ENCODE results near the gene CGGBP1. TPM values are rescaled to one million over a fixed set of nuclear protein-coding genes. Genes with fewer than 3 reads are reported as not detected.

Gene CGGBP1
- total RNA-seq, 1 donor from 2014 or later, result 59.5 TPM

DNA sequence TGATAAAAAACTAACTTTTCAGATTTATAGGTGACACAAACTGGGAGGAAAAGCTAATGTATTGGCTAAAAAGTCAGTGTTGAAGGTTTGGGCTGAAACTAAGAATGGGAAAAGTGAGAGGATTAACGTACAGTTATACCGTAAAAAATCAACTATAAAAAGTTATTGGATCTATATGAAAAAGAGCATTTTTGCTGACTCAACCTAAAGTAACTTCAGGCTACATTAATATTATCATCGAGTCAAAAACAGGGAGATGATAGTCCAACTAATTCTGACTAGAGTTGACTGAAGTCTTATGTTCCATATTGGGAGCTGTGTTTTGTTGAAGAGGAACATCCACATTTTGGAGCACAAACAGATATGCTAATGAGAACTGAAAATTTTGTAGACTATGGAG is 20.1 kb upstream of the CGGBP1 start:
- Histone ChIP-seq H2AFZ (ENCODE audit: low read depth, low read length) (no peak overlapping the region), H4K20me1 (ENCODE audit: insufficient read depth, low read length) (peaks cover 48% of the 10 kb centered on the region), H3K4me2 (ENCODE audit: low read length) (no peak overlapping the region), H3K4me3 (ENCODE audit: insufficient read depth, low read depth, low read length) (no peak overlapping the region), H3K36me3 (ENCODE audit: insufficient read depth, low read length) (no peaks in the 10 kb centered on the region), H3K27me3 (ENCODE audit: insufficient read depth, low read length) (no peaks in the 10 kb centered on the region), H3K79me2 (ENCODE audit: insufficient read depth, low read length) (peaks cover 94% of the 10 kb centered on the region), H3K9ac (ENCODE audit: low read length) (no peak overlapping the region), H3K9me3 (ENCODE audit: insufficient read depth, low read depth, low read length) (no peaks in the 10 kb centered on the region), H3K4me1 (ENCODE audit: insufficient read depth, low read length) (no peaks in the 10 kb centered on the region), H3K27ac (ENCODE audit: low read depth, low read length) (no peak overlapping the region)
- H3K27me3 Mint-ChIP-seq (ENCODE audit: low read depth, unreplicated experiment), result no peaks in the 10 kb centered on the region
- no peak overlapping the region for H3K4me3 Mint-ChIP-seq (ENCODE audit: unreplicated experiment)
- peaks cover 3% of the 10 kb centered on the region for H3K9me3 Mint-ChIP-seq (ENCODE audit: unreplicated experiment)
- H3K27ac Mint-ChIP-seq (ENCODE audit: unreplicated experiment), result no peak overlapping the region
- no peaks in the 10 kb centered on the region for H3K4me1 Mint-ChIP-seq (ENCODE audit: low read depth, unreplicated experiment)
- DNase-seq (ENCODE audit: low read depth) (no peak), FAIRE-seq (no peak)
- no peak for TF ChIP-seq EZH2 (IDR thresholded peaks at IDR 0.05; ENCODE audit: insufficient read depth, low read length)
- TF ChIP-seq, protein P1, sequence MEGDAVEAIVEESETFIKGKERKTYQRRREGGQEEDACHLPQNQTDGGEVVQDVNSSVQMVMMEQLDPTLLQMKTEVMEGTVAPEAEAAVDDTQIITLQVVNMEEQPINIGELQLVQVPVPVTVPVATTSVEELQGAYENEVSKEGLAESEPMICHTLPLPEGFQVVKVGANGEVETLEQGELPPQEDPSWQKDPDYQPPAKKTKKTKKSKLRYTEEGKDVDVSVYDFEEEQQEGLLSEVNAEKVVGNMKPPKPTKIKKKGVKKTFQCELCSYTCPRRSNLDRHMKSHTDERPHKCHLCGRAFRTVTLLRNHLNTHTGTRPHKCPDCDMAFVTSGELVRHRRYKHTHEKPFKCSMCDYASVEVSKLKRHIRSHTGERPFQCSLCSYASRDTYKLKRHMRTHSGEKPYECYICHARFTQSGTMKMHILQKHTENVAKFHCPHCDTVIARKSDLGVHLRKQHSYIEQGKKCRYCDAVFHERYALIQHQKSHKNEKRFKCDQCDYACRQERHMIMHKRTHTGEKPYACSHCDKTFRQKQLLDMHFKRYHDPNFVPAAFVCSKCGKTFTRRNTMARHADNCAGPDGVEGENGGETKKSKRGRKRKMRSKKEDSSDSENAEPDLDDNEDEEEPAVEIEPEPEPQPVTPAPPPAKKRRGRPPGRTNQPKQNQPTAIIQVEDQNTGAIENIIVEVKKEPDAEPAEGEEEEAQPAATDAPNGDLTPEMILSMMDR (IDR thresholded peaks at IDR 0.05; ENCODE audit: insufficient read depth, low read depth, low read length), result no peak
- no peaks in the 10 kb centered on the region for H3K36me3 Mint-ChIP-seq (ENCODE audit: low read depth, unreplicated experiment)

DNA sequence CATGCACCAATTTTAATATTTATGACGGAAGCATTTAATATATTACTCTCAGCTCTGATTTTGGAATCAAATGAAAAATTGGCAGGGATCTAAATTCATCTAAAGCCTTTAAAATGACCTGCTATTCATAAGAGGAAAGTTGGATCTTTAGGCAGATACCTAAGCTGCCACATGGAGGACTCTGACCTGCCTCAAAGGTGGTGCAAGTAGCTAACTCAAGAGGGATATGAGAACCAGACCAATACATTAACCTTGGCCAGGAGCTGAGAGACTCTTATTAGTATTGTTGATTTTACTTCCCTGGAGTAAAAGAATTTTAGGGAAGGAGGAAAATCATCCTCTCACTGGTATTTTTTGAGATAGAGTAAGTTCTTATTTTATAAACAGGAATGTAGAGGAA is 17.9 kb upstream of the CGGBP1 start:
- H3K27ac ChIP-seq (ENCODE audit: low read depth, low read length), result no peak overlapping the region
- no peak for FAIRE-seq

DNA sequence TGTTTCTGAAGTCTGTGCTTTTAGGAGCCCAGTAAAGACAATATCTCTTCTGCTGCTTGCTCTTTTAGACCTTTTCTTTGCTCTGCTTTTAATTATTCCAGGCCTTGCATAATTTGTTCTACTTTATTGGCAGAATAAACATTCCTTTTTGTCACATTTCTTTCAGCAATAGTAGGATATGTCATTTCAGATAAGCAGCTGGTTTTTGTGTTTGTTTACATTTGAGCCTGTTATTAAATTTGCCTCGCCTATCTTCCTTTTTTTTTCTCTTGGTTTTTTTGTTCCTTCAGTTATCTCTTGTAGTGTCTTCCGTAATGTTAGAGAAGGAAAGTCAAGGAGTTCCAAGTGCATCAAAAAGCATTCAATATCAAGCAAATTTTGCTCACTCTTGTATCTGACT is 16.7 kb upstream of the CGGBP1 start:
- Histone ChIP-seq H4K20me1 (ENCODE audit: insufficient read depth, low read length) (peaks cover 48% of the 10 kb centered on the region), H3K9me3 (ENCODE audit: insufficient read depth, low read depth, low read length) (peaks cover 4% of the 10 kb centered on the region), H3K4me2 (ENCODE audit: low read length) (no peak overlapping the region), H3K27ac (ENCODE audit: low read depth, low read length) (no peak overlapping the region), H3K4me1 (ENCODE audit: insufficient read depth, low read length) (no peaks in the 10 kb centered on the region), H3K9ac (ENCODE audit: low read length) (no peak overlapping the region), H3K79me2 (ENCODE audit: insufficient read depth, low read length) (peaks cover 90% of the 10 kb centered on the region), H3K4me3 (ENCODE audit: insufficient read depth, low read depth, low read length) (no peak overlapping the region), H3K27me3 (ENCODE audit: insufficient read depth, low read length) (no peaks in the 10 kb centered on the region), H3K36me3 (ENCODE audit: insufficient read depth, low read length) (no peaks in the 10 kb centered on the region), H2AFZ (ENCODE audit: low read depth, low read length) (no peak overlapping the region)
- FAIRE-seq, result no peak
- Mint-ChIP-seq H3K36me3 (ENCODE audit: low read depth, unreplicated experiment) (no peaks in the 10 kb centered on the region), H3K27me3 (ENCODE audit: low read depth, unreplicated experiment) (no peaks in the 10 kb centered on the region), H3K9me3 (ENCODE audit: unreplicated experiment) (no peaks in the 10 kb centered on the region), H3K4me1 (ENCODE audit: low read depth, unreplicated experiment) (no peaks in the 10 kb centered on the region), H3K27ac (ENCODE audit: unreplicated experiment) (no peak overlapping the region), H3K4me3 (ENCODE audit: unreplicated experiment) (no peak overlapping the region)
- DNase-seq (ENCODE audit: low read depth), result no peak
- no peak for TF ChIP-seq EZH2 (IDR thresholded peaks at IDR 0.05; ENCODE audit: insufficient read depth, low read length)
- TF ChIP-seq, protein P1 (IDR thresholded peaks at IDR 0.05; ENCODE audit: insufficient read depth, low read depth, low read length), result no peak

More for the DNA sequence above, 17.9 kb upstream of the CGGBP1 start:
- H3K9me3 ChIP-seq (ENCODE audit: insufficient read depth, low read depth, low read length), result peaks cover 4% of the 10 kb centered on the region
- TF ChIP-seq EZH2 (IDR thresholded peaks at IDR 0.05; ENCODE audit: insufficient read depth, low read length), result no peak
- TF ChIP-seq, protein P1 (IDR thresholded peaks at IDR 0.05; ENCODE audit: insufficient read depth, low read depth, low read length), result no peak
- no peaks in the 10 kb centered on the region for H3K27me3 Mint-ChIP-seq (ENCODE audit: low read depth, unreplicated experiment)
- H3K4me1 ChIP-seq (ENCODE audit: insufficient read depth, low read length), result no peaks in the 10 kb centered on the region
- H3K4me3 ChIP-seq (ENCODE audit: insufficient read depth, low read depth, low read length), result no peak overlapping the region
- no peak overlapping the region for H2AFZ ChIP-seq (ENCODE audit: low read depth, low read length)
- no peak overlapping the region for H3K27ac Mint-ChIP-seq (ENCODE audit: unreplicated experiment)
- H3K36me3 ChIP-seq (ENCODE audit: insufficient read depth, low read length), result no peaks in the 10 kb centered on the region
- no peaks in the 10 kb centered on the region for H3K36me3 Mint-ChIP-seq (ENCODE audit: low read depth, unreplicated experiment)
- H3K4me1 Mint-ChIP-seq (ENCODE audit: low read depth, unreplicated experiment), result no peaks in the 10 kb centered on the region
- H3K9me3 Mint-ChIP-seq (ENCODE audit: unreplicated experiment), result no peaks in the 10 kb centered on the region
- H3K4me2 ChIP-seq (ENCODE audit: low read length), result no peak overlapping the region
- no peaks in the 10 kb centered on the region for H3K27me3 ChIP-seq (ENCODE audit: insufficient read depth, low read length)
- peaks cover 49% of the 10 kb centered on the region for H4K20me1 ChIP-seq (ENCODE audit: insufficient read depth, low read length)
- no peak overlapping the region for H3K4me3 Mint-ChIP-seq (ENCODE audit: unreplicated experiment)
- H3K79me2 ChIP-seq (ENCODE audit: insufficient read depth, low read length), result peaks cover 96% of the 10 kb centered on the region
- no peak for DNase-seq (ENCODE audit: low read depth)
- H3K9ac ChIP-seq (ENCODE audit: low read length), result no peak overlapping the region
